PC-9 (cell line): ENCODE measurements around the gene IST1.

Experiments used
- EZH2 ChIP-seq: fragments of 200-600 bp; sonication (generic); IDR thresholded peaks from 2 replicates; pipeline ENCODE4 v1.8.0; 2017; ENCODE audit warnings: antibody characterized with exemption, low read depth
- TF ChIP-seq, protein P1 (sequence below): fragments of 200-600 bp; sonication (generic); conservative IDR thresholded peaks from 2 replicates; pipeline ENCODE4 v1.6.1; 2017; ENCODE audit warnings: mixed run types, antibody characterized with exemption, mild to moderate bottlenecking, moderate library complexity

- TF ChIP-seq, protein P1, sequence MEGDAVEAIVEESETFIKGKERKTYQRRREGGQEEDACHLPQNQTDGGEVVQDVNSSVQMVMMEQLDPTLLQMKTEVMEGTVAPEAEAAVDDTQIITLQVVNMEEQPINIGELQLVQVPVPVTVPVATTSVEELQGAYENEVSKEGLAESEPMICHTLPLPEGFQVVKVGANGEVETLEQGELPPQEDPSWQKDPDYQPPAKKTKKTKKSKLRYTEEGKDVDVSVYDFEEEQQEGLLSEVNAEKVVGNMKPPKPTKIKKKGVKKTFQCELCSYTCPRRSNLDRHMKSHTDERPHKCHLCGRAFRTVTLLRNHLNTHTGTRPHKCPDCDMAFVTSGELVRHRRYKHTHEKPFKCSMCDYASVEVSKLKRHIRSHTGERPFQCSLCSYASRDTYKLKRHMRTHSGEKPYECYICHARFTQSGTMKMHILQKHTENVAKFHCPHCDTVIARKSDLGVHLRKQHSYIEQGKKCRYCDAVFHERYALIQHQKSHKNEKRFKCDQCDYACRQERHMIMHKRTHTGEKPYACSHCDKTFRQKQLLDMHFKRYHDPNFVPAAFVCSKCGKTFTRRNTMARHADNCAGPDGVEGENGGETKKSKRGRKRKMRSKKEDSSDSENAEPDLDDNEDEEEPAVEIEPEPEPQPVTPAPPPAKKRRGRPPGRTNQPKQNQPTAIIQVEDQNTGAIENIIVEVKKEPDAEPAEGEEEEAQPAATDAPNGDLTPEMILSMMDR: no peak
- TF ChIP-seq EZH2: no peak
These were observed 16.4 kb upstream of the IST1 start for GRCh38 chr16:71878911-71879310.
